GM21786 (cell line): Measurements from ENCODE around the gene RUFY2.

Experiments
- ATAC-seq: cut with Tn5 transposase; IDR thresholded peaks from one replicate; pipeline ENCODE4 v1.9.1; 2021; ENCODE audit not compliant: unreplicated experiment

RUFY2 gene

DNA sequence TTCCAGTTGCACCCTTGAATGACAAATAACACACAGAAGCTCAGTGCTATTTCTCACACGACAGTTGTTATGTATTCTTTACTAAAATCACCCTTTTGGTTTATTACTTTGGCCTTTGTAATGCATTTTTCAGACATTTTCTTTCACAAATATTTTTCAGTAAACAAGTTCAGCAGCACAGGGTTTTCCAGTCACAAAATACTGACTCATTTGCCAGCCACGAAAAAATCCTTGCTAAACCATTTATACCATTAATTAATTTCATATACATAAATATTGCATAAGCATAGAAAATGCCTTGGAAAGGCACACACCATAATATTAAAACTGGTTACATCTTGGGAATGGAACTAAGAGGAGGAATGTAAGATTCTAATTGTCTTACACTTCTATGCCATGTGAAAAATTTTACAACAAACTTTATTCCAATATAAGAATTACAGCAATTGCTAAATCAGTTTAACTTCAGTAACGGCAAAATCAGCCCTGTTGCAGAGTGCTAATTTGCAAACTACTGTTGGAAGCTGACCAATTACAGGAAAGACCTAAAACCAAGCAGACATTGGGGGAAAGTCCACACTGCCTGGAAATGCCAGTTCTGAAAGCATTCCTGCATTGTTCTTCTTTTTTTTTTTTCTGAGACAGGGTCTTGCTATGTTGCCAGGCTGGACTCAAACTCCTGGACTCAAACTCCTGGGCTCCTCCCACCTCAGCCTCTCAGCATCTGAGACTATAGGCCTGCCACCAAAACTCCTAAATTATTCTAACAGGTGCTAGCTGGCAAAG is 42.8 kb downstream of the RUFY2 start:
- ATAC-seq = no peak

DNA sequence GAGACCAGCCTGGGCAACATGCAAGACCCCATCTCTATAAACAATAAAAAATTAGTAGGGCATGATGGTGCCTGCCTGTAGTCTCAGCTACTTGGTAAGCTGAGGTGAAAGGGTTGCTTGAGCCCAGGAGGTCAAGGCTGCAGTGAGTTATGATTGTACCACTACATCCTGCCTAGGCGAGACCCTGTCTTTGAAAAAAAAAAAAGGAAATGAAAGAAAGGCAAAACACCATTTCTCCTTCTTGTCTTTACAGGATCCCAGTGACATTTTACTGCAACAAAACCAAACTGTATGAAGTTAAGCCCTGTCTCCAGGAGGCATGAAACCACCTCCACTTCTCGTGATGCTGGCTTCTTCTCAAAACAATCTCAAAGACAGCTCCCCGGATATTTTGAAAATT is 44.5 kb downstream of the RUFY2 start:
- ATAC-seq = no peak

DNA sequence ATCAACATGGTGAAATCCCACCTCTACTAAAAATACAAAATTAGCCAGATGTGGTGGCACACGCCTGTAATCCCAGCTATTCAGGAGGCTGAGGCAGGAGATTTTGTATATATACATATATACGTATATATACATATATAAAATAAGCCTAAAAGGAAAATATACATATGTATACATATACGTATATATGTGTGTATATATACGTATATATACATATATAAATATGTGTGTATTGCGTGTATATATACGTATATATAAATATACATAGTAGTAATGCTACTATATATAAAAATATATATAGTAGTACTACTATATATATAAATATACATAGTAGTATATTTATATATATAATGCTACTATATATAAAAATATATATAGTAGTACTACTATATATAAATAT is 47.9 kb downstream of the RUFY2 start:
- ATAC-seq = no peak

DNA sequence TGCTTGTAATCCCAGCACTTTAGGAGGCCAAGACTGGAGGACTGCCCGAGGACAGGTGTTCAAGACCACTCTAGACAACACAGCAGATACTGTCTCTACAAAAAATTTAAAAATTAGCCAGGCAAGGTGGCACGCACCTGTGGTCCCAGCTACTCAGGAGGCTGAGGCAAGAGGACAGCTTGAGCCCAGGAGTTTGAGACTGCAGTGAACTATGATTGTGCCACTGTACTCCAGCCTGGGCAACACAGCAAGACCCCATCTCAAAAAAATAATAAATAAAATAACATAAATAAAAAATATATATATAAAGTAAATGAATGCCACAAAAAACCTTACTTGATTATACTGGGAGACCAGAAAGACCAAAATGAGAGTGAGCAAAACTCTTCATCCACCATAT is 53.5 kb downstream of the RUFY2 start:
- ATAC-seq = no peak

DNA sequence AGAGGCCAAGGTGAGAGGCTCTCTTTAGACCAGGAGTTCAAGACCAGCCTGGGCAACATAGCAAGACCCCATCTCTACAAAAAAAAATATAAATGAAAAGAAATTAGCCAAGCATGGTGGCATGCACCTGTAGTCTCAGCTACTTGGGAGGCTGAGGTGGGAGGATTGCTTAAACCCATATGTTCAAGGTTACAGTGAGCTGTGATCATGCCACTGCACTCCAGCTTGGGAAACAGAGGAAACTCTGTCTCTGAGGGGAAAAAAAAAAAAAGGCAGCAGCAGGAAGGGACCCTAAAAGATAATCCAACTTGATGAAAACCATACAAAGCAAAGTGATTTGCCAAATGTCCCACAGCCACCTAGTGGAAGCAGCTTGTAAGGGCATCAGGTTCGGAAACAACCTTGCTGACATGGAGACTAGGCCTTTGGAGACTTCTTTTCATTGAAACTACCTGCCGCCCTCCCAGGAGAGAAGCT is 58.8 kb downstream of the RUFY2 start:
- no peak for ATAC-seq

DNA sequence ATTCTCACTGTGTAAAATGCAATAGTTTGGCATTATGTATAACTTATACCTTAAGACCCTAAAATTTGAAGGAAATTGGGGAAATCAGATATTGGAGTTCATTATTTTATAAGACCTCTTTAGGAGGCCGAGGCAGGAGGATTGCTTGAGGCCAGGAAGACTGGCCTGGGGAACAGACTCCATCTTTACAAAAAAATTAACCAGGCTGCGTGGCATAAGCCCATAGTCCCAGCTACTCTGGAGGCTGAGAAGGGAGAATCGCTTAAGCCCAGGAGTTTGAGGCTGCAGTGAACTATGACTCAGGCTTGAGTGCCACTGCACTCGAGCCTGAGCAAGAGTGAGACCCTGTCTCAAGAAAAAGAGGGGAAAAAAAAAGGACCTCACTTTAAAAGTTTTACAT is 60.3 kb downstream of the RUFY2 start:
- ATAC-seq = no peak

DNA sequence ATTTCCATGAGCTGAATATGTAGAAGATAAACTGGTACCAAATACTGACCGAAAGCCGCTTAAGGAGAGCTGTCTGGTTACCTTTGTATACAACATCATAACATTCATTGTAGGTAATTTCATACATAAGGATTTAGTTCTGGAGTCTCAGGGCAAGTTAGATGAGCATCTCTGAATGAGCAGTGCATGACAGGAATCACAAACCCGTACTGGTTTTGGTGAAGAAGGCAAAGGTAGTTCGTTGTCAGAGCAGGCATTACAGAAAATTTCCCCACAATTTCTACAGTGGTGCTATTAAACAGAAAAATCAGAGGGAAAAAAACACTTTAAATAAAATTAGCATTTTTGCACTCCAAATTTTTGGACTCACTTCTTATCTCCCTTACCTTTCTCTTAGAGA is 61.5 kb downstream of the RUFY2 start:
- no peak for ATAC-seq

DNA sequence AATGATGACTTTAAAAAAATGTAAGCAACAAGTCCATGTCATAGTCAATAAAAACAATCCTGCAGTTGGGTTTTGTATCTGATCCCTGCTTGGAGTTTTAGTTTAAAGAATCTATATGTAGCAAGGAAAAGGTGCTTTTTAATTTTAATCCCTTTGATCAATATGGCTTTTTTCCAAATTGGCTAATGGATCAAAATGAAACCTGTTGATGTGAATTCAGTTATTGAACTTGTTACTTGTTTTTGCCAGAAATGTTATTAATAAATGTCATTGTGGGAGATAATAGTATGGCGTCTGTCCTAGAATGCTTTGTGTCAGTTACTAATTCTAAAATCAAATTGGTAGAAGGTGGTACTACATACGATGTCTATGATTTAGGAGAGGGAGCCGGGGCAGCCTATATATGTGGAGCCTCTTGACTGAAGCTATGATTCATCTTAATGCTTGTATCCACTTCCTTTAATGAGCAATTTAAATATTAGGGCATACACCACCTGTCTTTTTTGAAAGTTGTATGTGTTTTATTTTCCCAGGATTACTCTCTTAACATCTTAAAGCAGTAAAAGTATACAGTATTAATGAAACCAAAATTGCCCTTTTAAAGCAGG is 64.1 kb downstream of the RUFY2 start:
- ATAC-seq = no peak

DNA sequence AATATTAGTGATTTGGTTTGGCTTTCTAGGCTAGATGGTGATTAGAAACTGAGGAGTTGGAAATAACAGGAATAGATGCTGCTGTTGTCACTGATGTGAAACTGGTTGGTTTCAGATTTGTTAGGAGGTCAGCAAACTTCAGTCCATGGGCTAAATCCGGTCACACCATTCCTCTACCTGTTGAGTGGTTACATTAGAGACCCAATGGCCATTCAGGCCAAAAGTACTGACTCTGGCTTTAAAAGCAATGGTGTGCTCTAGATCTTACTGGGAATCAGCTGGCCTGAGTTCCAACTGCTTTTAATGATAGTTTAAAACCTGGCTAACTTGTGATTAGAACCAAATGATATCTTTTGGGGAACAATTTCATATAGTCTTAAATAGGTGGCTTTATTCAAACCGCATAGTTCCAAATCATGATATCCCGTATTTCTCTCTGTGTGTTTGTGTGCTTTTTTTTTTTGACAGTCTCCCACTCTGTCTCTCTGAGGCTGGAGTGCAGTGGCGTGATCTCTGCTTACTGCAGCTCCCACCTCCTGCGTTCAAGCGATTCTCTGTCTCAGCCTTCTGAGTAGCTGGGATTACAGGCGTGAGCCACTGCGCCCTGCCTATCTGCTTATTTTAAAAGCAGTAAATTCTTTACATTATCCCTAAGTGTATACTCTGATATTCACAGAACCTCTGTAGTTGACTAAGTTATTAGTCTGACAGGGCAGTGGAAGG is 66.6 kb downstream of the RUFY2 start:
- ATAC-seq = no peak

DNA sequence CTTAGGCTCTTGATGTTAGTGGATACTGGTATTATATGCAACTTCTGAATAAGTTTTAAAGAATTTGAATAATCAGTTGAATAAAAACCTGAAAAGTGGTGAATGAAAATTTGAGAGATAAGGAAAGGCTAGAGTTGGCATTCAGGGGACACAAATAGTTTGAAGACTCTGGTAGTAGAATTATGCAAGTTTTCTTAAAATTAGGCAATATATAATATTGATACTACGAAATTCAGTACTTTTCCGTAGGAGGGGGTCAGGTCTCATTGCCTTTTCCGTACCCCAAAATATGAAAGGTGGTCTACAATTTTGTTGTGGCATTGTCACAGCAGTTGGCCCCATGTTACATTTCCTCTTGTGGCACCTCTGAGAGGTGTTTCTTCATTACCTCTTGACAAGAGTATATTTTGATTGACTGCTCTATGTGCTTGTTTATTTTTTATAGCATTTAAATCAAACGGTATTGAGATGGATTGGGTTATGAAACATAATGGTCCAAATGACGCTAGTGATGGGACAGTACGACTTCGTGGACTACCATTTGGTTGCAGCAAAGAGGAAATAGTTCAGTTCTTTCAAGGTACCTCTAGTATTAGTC is 70.2 kb downstream of the RUFY2 start:
- no peak for ATAC-seq

DNA sequence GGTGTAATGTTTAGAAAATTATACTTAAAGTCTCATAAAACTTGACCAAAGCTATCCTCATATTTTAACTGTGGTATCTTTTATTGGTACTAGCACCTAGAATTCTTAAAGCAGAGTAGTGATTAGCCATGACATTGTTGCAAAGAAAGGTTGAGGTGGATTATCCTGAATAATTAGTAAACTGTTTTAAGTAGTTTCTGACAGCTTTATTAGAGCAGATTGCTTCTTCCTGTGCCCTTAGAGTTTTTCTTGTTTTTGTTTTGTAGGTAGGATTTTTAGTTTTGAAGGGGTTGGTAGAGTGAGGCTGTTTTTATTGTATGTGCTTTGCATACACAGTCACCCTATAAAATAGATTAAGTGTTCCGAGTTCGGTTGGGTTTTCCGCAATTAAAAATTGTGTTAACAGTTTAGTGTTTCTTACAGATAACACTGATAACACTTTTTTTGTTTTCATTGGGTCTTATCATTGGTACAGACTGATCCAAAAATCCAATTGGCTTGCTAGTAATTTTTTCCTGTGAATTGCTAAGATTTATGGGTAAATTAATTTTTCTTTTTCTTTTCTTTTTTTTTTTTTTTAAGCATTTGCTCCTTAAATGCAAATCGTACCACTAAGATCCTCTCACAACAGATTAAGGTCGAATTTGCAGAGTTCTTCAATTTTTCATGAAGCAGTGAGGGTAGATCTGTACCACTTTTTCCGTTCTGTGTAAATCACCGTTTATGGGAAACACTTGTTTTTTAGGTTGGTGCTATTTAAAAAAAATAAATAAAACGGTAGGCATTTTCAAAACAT is 72.2 kb downstream of the RUFY2 start:
- ATAC-seq = no peak

DNA sequence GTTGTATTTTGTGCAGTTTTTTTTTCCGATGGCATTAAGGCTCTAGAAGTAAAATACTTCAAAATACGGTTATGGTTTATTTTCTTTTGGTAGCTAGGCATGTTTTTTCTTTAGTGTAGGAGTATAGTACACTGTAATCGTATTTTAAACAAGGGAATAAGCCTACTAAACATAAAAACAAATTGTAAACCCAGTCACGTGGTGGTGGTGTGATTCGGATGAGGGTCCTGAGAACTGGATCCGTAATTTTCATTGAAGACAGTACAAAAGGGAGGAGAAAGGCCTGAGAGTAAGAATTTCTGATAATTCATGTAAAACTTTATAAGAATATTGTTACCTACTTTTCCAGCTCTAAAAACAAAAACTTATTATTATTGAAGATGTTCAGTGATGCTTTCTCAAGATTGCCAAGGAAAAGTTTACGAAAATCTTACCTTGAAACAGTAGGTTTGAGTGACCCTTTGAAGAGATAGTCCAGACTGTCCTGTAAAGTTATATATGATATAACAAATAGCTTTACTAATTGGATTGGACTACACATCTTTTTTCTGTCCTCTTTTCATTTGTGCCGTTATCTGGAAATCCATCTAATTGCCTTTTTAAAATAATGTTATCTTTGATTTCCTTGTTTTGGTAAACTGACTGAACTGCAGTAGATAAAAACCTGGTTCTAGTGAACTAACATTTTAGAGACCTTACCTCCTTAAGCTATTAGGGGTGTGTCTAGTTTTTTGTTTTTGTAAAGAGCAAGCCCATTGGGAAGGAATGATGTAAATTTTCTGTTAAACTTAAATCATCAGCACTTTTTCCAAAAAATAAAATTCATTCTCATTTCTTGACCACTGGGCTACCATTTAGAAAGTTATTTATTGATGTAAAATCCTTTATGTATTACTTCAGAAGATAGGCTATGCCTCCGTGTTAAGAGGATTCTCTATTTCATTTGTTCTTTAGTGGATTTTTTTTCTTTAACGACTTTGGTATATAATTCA is 73.3 kb downstream of the RUFY2 start:
- ATAC-seq = no peak

DNA sequence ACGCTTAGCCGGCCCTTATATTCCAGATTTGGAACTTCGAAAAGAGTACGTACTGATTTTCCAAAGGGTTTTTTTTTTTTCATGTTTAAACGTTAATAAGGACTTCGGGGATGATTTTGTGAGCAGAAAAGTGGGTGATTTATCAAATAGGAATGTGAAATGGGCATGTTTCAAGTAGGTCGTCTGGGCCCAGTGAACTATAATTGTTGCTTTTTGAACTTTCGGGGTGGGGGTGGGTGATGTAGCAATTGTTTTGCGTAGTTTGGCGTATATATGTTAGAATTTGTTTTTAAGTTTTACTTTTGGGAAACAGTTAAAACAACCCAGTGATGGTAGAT is 74.0 kb downstream of the RUFY2 start:
- no peak for ATAC-seq

DNA sequence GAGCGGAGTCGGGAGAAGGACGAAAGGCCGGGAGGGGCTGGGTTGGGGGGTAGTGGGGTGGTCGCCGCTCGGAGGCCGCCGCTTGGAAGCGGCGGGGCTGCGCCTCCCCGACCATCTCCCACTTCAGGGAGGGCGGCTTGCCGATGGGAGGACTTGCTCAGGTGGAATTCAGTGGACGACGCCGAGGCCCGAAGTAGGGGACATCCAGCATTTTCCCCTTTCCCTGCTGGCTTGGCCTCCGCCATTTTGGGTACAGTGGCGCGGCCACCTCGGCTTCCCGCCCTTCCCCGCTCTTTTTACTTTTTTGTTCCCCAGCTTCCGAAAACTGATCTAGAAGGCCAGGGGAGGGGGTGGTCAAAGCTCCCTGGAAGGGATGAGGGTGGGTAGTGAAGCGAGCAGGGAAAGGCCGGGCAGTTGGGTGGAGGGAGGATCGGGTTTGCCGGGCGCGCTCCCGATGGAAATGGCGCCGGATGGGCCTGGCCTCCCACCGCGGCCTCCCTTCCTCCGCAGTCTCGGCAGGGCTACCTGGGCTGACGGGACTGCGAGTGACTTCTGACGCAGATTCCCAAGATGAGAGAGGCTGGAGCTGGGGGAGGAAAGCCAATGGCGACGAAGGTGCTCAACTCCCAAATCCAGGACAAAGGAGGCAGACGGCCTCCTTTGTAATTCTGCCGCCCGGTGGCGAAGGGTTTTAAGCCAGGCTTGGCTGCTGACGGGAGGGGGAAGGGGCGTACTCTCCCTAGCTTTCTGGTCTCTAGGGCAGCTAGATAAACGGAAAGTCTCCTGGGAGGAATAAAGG is 74.6 kb downstream of the RUFY2 start, which contains the start of gene PBLD:
PBLD (minus strand) TSS at position 670 of the 799 bp plus-strand sequence. CDS start 26,084 bp downstream, outside the sequence.
- ATAC-seq = peak; percentile 22

DNA sequence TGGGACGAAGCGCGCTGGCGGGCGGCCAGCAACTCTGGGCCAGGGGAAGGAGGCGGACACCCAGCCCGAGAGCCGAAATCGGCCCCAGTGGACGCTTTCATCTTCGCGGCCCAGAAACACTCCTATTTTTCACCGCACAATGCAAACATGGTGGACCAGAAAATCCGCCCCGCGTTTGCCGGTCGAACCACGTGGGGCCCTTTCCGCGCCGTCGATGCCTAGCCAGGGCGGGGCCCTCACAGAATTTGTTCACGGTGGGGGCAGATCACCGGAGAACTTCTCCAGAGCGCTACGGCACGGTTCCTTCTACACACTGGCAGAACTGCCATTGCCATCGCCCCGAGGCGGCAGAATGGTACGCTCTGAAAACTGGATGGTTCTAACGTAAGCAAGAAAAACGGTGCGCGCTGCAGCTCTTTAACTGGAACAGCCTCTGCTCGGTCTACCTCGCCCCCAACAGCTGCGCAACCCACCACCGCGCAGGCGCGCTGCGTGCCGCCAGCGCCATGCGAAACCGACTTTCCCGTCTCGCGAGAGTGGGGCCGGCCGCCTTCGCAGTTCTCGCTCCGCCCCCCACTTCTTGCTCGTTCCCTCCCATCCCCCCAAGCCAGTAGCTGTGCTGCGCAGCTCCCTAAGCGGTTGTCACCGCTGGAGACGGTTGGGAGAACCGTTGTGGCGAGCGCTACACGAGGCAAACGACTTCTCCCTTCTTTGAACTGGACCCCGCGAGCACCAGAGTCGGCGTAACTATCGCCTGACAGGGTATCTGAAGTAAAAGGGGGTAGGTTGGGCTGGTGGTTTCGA is 75.4 kb downstream of the RUFY2 start, which contains the start of gene HNRNPH3:
HNRNPH3 (plus strand) TSS at position 610 of the 804 bp plus-strand sequence. CDS start 5,158 bp downstream, outside the sequence.
- peak; percentile 77 for ATAC-seq

DNA sequence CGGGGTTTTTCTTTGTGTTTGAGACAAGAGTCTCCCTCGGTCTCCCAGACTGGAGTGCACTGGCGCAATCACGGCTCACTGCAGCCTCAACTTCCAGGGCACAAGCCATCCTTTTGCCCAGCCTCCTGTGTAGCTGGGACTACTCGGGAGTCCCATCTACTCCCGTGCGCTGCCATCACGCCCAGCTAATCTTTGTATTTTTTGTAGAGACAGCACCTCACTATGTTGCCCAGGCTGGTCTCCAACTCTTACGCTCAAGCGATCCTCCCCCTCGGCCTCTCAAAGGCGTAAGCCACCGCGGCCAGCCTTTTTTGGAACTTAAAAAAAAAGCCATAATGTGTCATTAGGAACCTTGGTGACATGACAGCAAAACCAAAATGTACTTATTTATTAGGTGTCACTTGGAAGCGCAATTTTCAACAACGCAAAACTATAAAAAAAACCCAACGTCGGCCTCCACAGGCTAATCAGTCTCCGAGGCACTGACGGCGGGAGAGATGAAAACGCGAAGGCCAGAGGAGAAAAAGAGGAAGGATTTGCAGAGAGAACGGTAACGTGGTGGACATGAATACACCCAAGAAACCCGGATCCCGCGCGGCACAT is 76.1 kb downstream of the RUFY2 start:
- no peak for ATAC-seq

DNA sequence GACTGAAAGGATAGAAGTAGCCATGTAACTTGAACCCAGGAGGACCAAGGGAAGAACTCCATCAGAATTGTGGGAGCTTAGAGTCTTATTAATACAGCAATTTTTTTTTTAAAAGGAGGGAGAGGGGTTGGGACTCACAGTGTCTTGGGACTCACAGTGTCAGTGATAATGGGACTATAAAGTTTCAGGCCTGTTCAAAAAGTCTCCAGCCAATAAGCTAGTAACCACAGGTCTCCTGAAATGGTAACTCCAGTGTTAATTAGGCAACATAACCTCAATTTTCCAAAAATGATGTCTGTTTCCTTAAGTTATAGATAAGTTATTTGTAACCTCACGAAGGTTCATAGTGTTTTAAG is 77.6 kb downstream of the RUFY2 start:
- no peak for ATAC-seq
